CD4-positive, alpha-beta T cell (primary cell): ENCODE results near the gene TBC1D2. TPM values are rescaled to one million over a fixed set of nuclear protein-coding genes. Genes with fewer than 3 reads are reported as not detected.

Experiments used
- ATAC-seq: fragments of 200-7000 bp; cut with Tn5 transposase; one replicate; pipeline ENCODE4 v1.10.0; 2022; ENCODE audit warnings: mild to moderate bottlenecking; ENCODE audit not compliant: poor library complexity
- CTCF ChIA-PET: fragments of 350-600 bp; sonication (Branson Sonifier 250); formaldehyde crosslinking; loops from one replicate; lab custom pipeline; 2021; ENCODE audit warnings: antibody characterized with exemption, inconsistent platforms; lab: Charles Lee
- POLR2A ChIA-PET: fragments of 350-600 bp; sonication (Branson Sonifier 250); formaldehyde crosslinking; loops from one replicate; lab custom pipeline; 2021; ENCODE audit warnings: antibody characterized with exemption, inconsistent platforms; lab: Charles Lee
- DNase-seq, 14 experiments: peaks; one replicate each; pipeline ENCODE4 v3.0.0-alpha.2; 2013 to 2020; ENCODE audit warnings: mixed read lengths in 2 of 14
- H3K27ac ChIP-seq, 2 donors: one replicate each; pipeline versions ENCODE4 v1.5.1 to v1.7.0; 2013; ENCODE audit warnings: low read length in 2 of 2, low read depth in 1 of 2, mild to moderate bottlenecking in 1 of 2
- H3K27me3 ChIP-seq, 2 experiments: 1 replicate in 1 of 2; 2 replicates in 1 of 2; pipeline versions ENCODE4 v1.6.1 to v1.7.0; 2013; ENCODE audit warnings: low read length in 2 of 2, control low read depth in 1 of 2, mild to moderate bottlenecking in 1 of 2, moderate library complexity in 1 of 2; ENCODE audit not compliant: insufficient read depth in 2 of 2, control insufficient read depth in 1 of 2
- H3K36me3 ChIP-seq: one replicate; pipeline ENCODE4 v1.6.1; 2013; ENCODE audit warnings: low read length, control low read depth; ENCODE audit not compliant: insufficient read depth
- H3K4me1 ChIP-seq: one replicate; pipeline ENCODE4 v1.6.1; 2013; ENCODE audit warnings: low read length, control low read depth; ENCODE audit not compliant: insufficient read depth
- H3K4me3 ChIP-seq: one replicate; pipeline ENCODE4 v1.5.1; 2013; ENCODE audit warnings: mild to moderate bottlenecking, low read length, moderate library complexity
- H3K9me3 ChIP-seq, 2 experiments: 1 replicate in 1 of 2; 2 replicates in 1 of 2; pipeline versions ENCODE4 v1.6.1 to v1.7.0; 2013; ENCODE audit warnings: low read length in 2 of 2, mild to moderate bottlenecking in 2 of 2, control low read depth in 1 of 2, moderate library complexity in 1 of 2; ENCODE audit not compliant: control insufficient read depth in 1 of 2, insufficient read depth in 1 of 2
- H3K27ac Mint-ChIP-seq: one replicate; pipeline ENCODE4 v1.8.0; 2020; ENCODE audit warnings: mixed read lengths
- H3K27me3 Mint-ChIP-seq: one replicate; pipeline ENCODE4 v1.8.0; 2021; ENCODE audit warnings: mixed read lengths
- H3K36me3 Mint-ChIP-seq: one replicate; pipeline ENCODE4 v1.8.0; 2021; ENCODE audit warnings: low read depth, mixed read lengths
- H3K4me1 Mint-ChIP-seq: one replicate; pipeline ENCODE4 v1.8.0; 2021; ENCODE audit warnings: low read depth, mixed read lengths
- H3K4me3 Mint-ChIP-seq: one replicate; pipeline ENCODE4 v1.8.0; 2020; ENCODE audit warnings: mild to moderate bottlenecking, mixed read lengths
- H3K9me3 Mint-ChIP-seq: one replicate; pipeline ENCODE4 v1.8.0; 2020; ENCODE audit warnings: mixed read lengths
- CTCF ChIP-seq: fragments of 200-600 bp; IDR thresholded peaks from one replicate; pipeline ENCODE4 v1.8.0; 2022; ENCODE audit warnings: antibody characterized with exemption, mild to moderate bottlenecking
- intact Hi-C, 2 experiments: fragments of 100-400 bp; cut with DNase I in 1 of 2; cut with micrococcal nuclease in 1 of 2; formaldehyde crosslinking; loops; one replicate each; pipeline versions ENCODE4 v1.15.1 to v1.9.0; 2023 to 2025; cut with DNase I, micrococcal nuclease
- total RNA-seq, 174 experiments: library from RNA in 2 of 174; stranded (reverse) in 2 of 174; gene quantifications; one replicate each; pipeline ENCODE4 v1.2.3 and lab custom pipeline; 2021 to 2026

TBC1D2 gene
- total RNA-seq, 2 experiments from 2014 or later: 2.9 to 4.0 TPM

- H3K4me1 ChIP-seq: no peaks in the 10 kb centered on the region
- no peaks in the 10 kb centered on the region for H3K27me3 ChIP-seq
- ChIA-PET POLR2A (no interaction called here), CTCF (no interaction called here)
- TF ChIP-seq CTCF: no peak
- no peak for DNase-seq
- no peak overlapping the region for H3K27ac ChIP-seq
- no peak overlapping the region for H3K4me3 Mint-ChIP-seq
- H3K36me3 ChIP-seq: no peaks in the 10 kb centered on the region
- H3K36me3 Mint-ChIP-seq: no peaks in the 10 kb centered on the region
- intact Hi-C loops: no loop called here
- H3K9me3 ChIP-seq: no peaks in the 10 kb centered on the region
- ATAC-seq: no peak
- H3K27me3 Mint-ChIP-seq: no peaks in the 10 kb centered on the region
- no peak overlapping the region for H3K27ac Mint-ChIP-seq
- no peak overlapping the region for H3K4me3 ChIP-seq
- no peaks in the 10 kb centered on the region for H3K4me1 Mint-ChIP-seq
- H3K9me3 Mint-ChIP-seq: no peaks in the 10 kb centered on the region
Measured at GRCh38 chr9:98288881-98289280, 33.4 kb upstream of the TBC1D2 start.

- Histone ChIP-seq H3K27ac (no peak overlapping the region), H3K9me3 (no peaks in the 10 kb centered on the region), H3K4me1 (no peaks in the 10 kb centered on the region), H3K4me3 (no peak overlapping the region), H3K27me3 (no peaks in the 10 kb centered on the region), H3K36me3 (no peaks in the 10 kb centered on the region)
- Mint-ChIP-seq H3K36me3 (no peaks in the 10 kb centered on the region), H3K27me3 (peaks cover 6% of the 10 kb centered on the region), H3K4me3 (no peak overlapping the region), H3K9me3 (no peaks in the 10 kb centered on the region), H3K27ac (no peak overlapping the region), H3K4me1 (no peaks in the 10 kb centered on the region)
- ChIA-PET CTCF (no interaction called here), POLR2A (no interaction called here)
- no peak for TF ChIP-seq CTCF
- no peak for ATAC-seq
- intact Hi-C loops: no loop called here
- no peak for DNase-seq
Measured at GRCh38 chr9:98287384-98287783, 31.9 kb upstream of the TBC1D2 start.

GRCh38 chr9:98285446-98285845, 30.0 kb upstream of the TBC1D2 start:
- Mint-ChIP-seq H3K27me3 (peaks cover 14% of the 10 kb centered on the region), H3K9me3 (no peaks in the 10 kb centered on the region), H3K27ac (no peak overlapping the region), H3K4me1 (no peaks in the 10 kb centered on the region), H3K4me3 (no peak overlapping the region), H3K36me3 (no peaks in the 10 kb centered on the region)
- ChIA-PET POLR2A (no interaction called here), CTCF (no interaction called here)
- Histone ChIP-seq H3K36me3 (no peaks in the 10 kb centered on the region), H3K27me3 (no peaks in the 10 kb centered on the region), H3K9me3 (no peaks in the 10 kb centered on the region), H3K27ac (no peak overlapping the region), H3K4me1 (no peaks in the 10 kb centered on the region), H3K4me3 (no peak overlapping the region)
- no peak for ATAC-seq
- no peak for DNase-seq
- intact Hi-C loops: no loop called here
- no peak for TF ChIP-seq CTCF
